Measurements from ENCODE around the gene ERVW-1.
"Not testable (repeated sequence)": the region's sequence is repeated elsewhere in the genome, so short reads cannot be mapped to it uniquely, and the experiment has no call there.

The ERVW-1 gene, protein sequence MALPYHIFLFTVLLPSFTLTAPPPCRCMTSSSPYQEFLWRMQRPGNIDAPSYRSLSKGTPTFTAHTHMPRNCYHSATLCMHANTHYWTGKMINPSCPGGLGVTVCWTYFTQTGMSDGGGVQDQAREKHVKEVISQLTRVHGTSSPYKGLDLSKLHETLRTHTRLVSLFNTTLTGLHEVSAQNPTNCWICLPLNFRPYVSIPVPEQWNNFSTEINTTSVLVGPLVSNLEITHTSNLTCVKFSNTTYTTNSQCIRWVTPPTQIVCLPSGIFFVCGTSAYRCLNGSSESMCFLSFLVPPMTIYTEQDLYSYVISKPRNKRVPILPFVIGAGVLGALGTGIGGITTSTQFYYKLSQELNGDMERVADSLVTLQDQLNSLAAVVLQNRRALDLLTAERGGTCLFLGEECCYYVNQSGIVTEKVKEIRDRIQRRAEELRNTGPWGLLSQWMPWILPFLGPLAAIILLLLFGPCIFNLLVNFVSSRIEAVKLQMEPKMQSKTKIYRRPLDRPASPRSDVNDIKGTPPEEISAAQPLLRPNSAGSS

DNA sequence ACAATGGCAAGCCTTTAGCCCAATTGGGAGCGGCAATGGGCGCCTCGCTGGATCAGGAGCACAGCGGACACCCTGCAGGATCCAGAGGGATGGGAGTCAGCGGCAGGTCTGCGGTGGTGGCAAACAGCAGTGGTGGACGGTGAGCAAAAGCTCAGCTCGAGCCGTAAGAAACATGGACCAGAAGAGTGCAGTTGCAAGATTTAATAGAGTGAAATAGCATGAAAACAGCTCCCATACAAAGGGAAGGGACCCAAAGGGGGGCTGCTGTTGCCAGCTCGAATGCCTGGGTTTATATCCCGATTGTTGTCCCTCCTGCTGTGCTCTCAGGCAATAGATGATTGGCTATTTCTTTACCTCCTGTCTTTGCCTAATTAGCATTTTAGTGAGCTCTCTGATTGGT, at the start of gene ERVW-1:
TSS of gene ERVW-1 (minus strand) at position 266 of the 400 bp plus-strand sequence. CDS start 7,565 bp downstream, outside the sequence.
- not testable (repeated sequence) for H3K9me3 ChIP-seq (ENCODE audit: low read depth, low read length); H3K36me3 ChIP-seq (ENCODE audit: insufficient read depth, low read length); DNase-seq (ENCODE audit: low read depth, low spot score); H3K4me3 ChIP-seq; H3K9ac ChIP-seq (ENCODE audit: insufficient read length); H3K27ac ChIP-seq

DNA sequence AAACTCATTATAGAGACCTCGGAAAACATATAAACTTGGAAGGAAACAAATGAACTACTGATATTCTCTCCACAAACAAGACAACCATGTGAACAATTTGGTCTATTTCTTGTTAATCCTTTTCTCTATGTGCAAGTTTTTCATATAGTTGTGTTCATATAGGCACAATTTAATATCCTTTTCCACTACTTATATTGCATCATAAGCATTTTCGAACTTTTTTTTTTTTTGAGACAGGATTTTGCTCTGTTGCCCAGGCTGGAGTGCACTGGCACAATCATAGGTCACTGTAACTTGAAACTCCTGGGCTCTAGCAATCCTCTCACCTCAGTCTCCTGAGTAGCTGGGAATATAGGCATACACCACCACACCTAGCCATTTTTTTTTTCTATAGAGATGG, 45.4 kb upstream of the ERVW-1 start:
- no peak overlapping the region for H3K9ac ChIP-seq (ENCODE audit: insufficient read length)
- no peaks in the 10 kb centered on the region; the same call in 1 of the 2 replicates for H3K36me3 ChIP-seq (ENCODE audit: insufficient read depth, low read length)
- DNase-seq (ENCODE audit: low read depth, low spot score) = no peak
- TF ChIP-seq EZH2 (IDR thresholded peaks at IDR 0.05) = no peak
- TF ChIP-seq POLR2AphosphoS5 (IDR thresholded peaks at IDR 0.05; ENCODE audit: borderline replicate concordance, low read depth, low read length) = no peak
- TF ChIP-seq FOXP2 (optimal IDR thresholded peaks at IDR 0.05; ENCODE audit: control extremely low read depth, extremely low read length, insufficient read depth) = no peak
- H3K9me3 ChIP-seq (ENCODE audit: low read depth, low read length) = no peaks in the 10 kb centered on the region
- H3K4me3 ChIP-seq = no peak overlapping the region
- no peak overlapping the region for H3K27ac ChIP-seq

DNA sequence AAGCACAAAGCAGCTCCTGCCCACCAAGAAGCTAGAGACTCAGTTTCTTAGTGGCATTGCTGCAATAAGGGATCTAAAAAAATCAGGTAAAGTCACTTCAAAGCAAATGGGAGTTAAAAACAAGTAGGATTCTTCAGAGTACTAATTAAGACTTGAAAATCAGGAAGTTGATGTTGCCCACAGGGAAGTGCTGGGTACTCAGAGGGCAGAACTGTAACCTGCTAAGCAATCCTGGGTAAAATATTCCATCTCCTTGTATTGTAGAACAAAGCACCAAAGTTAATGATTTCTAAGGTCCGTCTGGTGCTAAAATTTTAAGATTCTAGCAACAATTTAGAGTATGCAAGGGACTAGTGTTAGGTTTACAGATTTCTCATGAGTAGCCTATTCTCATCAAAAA, 42.3 kb upstream of the ERVW-1 start:
- Histone ChIP-seq H3K9ac (ENCODE audit: insufficient read length) (no peak overlapping the region), H3K36me3 (ENCODE audit: insufficient read depth, low read length) (peaks cover 6% of the 10 kb centered on the region; the same call in 1 of the 2 replicates), H3K27ac (no peak overlapping the region), H3K4me3 (no peak overlapping the region), H3K9me3 (ENCODE audit: low read depth, low read length) (no peaks in the 10 kb centered on the region)
- no peak for DNase-seq (ENCODE audit: low read depth, low spot score)
- TF ChIP-seq FOXP2 (optimal IDR thresholded peaks at IDR 0.05; ENCODE audit: control extremely low read depth, extremely low read length, insufficient read depth) (no peak), POLR2AphosphoS5 (IDR thresholded peaks at IDR 0.05; ENCODE audit: borderline replicate concordance, low read depth, low read length) (no peak), EZH2 (IDR thresholded peaks at IDR 0.05) (no peak)

DNA sequence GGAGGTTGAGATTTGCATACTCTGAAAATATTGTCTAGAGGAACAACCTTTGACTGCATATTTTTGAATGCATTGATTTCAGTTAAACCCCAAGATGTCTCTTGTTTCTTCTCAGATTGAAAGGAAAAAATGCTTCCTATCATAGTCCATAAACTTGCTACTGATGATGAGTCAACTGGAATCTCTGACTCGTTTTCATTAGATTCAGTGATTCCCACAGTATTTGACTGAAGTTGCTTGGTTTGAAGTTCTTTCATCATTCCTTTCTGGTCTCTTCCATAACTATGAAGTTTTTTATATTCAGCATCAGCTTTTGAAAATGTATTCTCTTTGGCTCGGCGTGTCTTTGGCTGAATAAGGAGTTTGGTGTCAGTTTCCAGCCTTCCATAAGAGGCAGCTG, 39.9 kb upstream of the ERVW-1 start:
- no peak for TF ChIP-seq POLR2AphosphoS5 (IDR thresholded peaks at IDR 0.05; ENCODE audit: borderline replicate concordance, low read depth, low read length)
- no peak for TF ChIP-seq EZH2 (IDR thresholded peaks at IDR 0.05)
- TF ChIP-seq FOXP2 (optimal IDR thresholded peaks at IDR 0.05; ENCODE audit: control extremely low read depth, extremely low read length, insufficient read depth) = no peak
- no peak overlapping the region for H3K9ac ChIP-seq (ENCODE audit: insufficient read length)
- no peak overlapping the region for H3K27ac ChIP-seq
- peaks cover 12% of the 10 kb centered on the region for H3K36me3 ChIP-seq (ENCODE audit: insufficient read depth, low read length)
- no peak overlapping the region for H3K4me3 ChIP-seq
- DNase-seq (ENCODE audit: low read depth, low spot score) = no peak
- H3K9me3 ChIP-seq (ENCODE audit: low read depth, low read length) = no peaks in the 10 kb centered on the region

DNA sequence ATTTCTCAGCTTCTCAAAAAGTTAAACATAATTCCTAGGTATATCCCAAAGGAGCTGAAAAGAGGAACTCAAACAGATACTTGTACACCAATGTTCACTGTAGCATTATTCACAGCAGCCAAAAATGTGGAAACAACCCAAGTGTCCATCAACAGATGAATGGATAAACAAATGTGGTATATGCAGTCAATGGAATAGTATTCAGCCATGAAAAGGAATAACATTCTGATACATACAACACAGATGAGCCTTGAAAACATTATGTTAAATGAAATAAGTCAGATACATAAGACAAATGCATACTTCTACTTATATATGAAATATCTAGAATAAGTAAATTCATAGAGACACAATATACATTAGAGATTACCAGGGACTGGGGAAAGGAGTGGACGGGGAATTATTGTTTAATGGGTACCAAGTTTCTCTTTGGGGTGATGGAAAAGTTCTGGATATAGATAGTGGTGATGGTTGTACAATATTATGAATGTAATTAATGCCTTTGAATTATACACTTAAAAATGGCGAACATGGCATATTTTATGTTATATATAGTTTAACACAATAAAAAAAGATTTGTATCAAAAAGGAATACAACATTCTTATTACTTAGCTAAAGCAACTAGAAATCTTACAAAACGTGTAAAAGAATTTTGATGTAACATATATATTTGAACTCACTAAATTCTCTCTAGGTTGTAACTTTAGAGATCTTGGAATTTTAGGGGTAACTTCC, 35.6 kb upstream of the ERVW-1 start:
- DNase-seq (ENCODE audit: low read depth, low spot score) = no peak
- TF ChIP-seq EZH2 (IDR thresholded peaks at IDR 0.05) (no peak), FOXP2 (optimal IDR thresholded peaks at IDR 0.05; ENCODE audit: control extremely low read depth, extremely low read length, insufficient read depth) (no peak), POLR2AphosphoS5 (IDR thresholded peaks at IDR 0.05; ENCODE audit: borderline replicate concordance, low read depth, low read length) (no peak)

DNA sequence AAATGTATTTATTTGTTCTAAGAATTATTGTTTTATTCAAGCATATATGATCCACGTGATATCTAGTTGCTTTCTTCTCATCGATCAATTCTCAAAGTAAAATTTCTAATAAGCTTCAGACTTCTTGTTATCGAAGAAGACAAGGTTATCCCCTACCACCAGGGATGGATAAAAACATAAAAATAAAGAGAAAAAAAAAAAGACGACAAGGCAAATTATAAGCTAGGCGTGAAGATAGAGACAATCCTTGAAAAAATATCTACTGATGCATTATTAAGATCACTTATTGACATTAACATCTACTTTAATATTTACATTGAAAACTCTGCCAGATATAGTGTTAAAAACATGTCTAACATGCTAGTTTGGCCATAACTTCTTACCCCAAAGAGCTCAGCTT, 31.2 kb upstream of the ERVW-1 start:
- peaks cover 12% of the 10 kb centered on the region for H3K36me3 ChIP-seq (ENCODE audit: insufficient read depth, low read length)

More for the DNA sequence above, 35.6 kb upstream of the ERVW-1 start:
- no peak overlapping the region for H3K27ac ChIP-seq
- no peak overlapping the region for H3K4me3 ChIP-seq
- H3K36me3 ChIP-seq (ENCODE audit: insufficient read depth, low read length) = peaks cover 12% of the 10 kb centered on the region
- no peaks in the 10 kb centered on the region for H3K9me3 ChIP-seq (ENCODE audit: low read depth, low read length)
- H3K9ac ChIP-seq (ENCODE audit: insufficient read length) = no peak overlapping the region

DNA sequence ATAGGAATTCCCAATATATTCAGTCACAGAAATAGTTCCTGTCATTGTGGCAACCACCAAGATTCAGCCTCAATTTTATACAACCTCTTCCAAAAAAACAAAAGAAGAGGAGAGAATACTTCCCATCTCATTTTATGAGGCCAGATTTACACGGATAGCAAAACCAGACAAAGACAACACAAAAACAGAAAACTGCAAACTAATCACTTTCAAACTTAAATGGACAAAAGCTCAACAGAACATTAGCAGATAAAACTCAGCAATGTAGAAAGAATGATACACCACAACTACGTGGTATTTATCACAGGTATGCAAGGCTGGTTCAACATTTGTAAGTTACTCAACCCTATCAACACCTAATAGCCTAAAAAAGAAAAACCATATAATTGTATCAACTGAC, 28.6 kb upstream of the ERVW-1 start:
- H3K4me3 ChIP-seq = no peak overlapping the region
- peaks cover 6% of the 10 kb centered on the region for H3K36me3 ChIP-seq (ENCODE audit: insufficient read depth, low read length)
- no peak overlapping the region for H3K9ac ChIP-seq (ENCODE audit: insufficient read length)
- TF ChIP-seq FOXP2 (optimal IDR thresholded peaks at IDR 0.05; ENCODE audit: control extremely low read depth, extremely low read length, insufficient read depth) = no peak
- no peak for TF ChIP-seq EZH2 (IDR thresholded peaks at IDR 0.05)
- no peak for TF ChIP-seq POLR2AphosphoS5 (IDR thresholded peaks at IDR 0.05; ENCODE audit: borderline replicate concordance, low read depth, low read length)
- H3K27ac ChIP-seq = no peak overlapping the region
- DNase-seq (ENCODE audit: low read depth, low spot score) = no peak
- H3K9me3 ChIP-seq (ENCODE audit: low read depth, low read length) = no peaks in the 10 kb centered on the region

More for the DNA sequence above, 31.2 kb upstream of the ERVW-1 start:
- no peak for DNase-seq (ENCODE audit: low read depth, low spot score)
- no peak overlapping the region for H3K4me3 ChIP-seq
- H3K27ac ChIP-seq = no peak overlapping the region
- TF ChIP-seq POLR2AphosphoS5 (IDR thresholded peaks at IDR 0.05; ENCODE audit: borderline replicate concordance, low read depth, low read length) (no peak), EZH2 (IDR thresholded peaks at IDR 0.05) (no peak)
- no peak overlapping the region for H3K9ac ChIP-seq (ENCODE audit: insufficient read length)
- no peaks in the 10 kb centered on the region for H3K9me3 ChIP-seq (ENCODE audit: low read depth, low read length)

DNA sequence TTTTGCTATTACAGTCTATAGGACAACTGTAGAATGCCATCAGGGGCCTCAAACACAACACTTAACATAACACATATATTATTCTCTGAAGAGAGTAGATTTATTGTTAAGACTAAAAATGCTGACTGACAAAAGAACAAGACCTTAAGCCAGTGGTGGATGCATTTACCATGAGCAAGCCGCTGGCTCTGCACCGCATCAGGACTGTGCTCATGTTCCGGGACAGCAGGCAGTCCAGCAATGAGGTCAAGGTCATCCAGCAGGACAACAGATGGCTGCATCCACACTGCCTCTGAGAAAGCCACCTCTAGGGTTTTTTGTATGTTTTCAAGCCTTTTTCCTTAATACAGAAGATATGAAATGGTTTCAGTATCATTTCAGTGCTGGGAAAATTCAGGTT, 26.8 kb upstream of the ERVW-1 start:
- Histone ChIP-seq H3K9ac (ENCODE audit: insufficient read length) (no peak overlapping the region), H3K4me3 (no peak overlapping the region), H3K27ac (no peak overlapping the region), H3K9me3 (ENCODE audit: low read depth, low read length) (no peaks in the 10 kb centered on the region), H3K36me3 (ENCODE audit: insufficient read depth, low read length) (peaks cover 7% of the 10 kb centered on the region)
- no peak for TF ChIP-seq FOXP2 (optimal IDR thresholded peaks at IDR 0.05; ENCODE audit: control extremely low read depth, extremely low read length, insufficient read depth)
- no peak for TF ChIP-seq POLR2AphosphoS5 (IDR thresholded peaks at IDR 0.05; ENCODE audit: borderline replicate concordance, low read depth, low read length)
- no peak for TF ChIP-seq EZH2 (IDR thresholded peaks at IDR 0.05)
- DNase-seq (ENCODE audit: low read depth, low spot score) = no peak

Data from SK-N-MC (cell line).